Measurements from ENCODE around the gene PDE11A. TPM values are rescaled to one million over a fixed set of nuclear protein-coding genes. Genes with fewer than 3 reads are reported as not detected.

The PDE11A gene
- total and polyA plus RNA-seq, 2 of the 13 experiments (the other 11 are each of a cell fraction or from before 2014, with no cell fraction given): 1.2 to 1.7 TPM

- TF ChIP-seq ZFP82 (CRISPR knock-in tag; IDR thresholded peaks at IDR 0.05; ENCODE audit: borderline replicate concordance) (no peak), RELA (CRISPR knock-in tag; IDR thresholded peaks at IDR 0.05) (no peak), SKI (IDR thresholded peaks at IDR 0.05; ENCODE audit: partially characterized antibody) (no peak), ZNF891 (CRISPR knock-in tag; IDR thresholded peaks at IDR 0.05) (no peak), THAP11 (CRISPR knock-in tag; IDR thresholded peaks at IDR 0.05) (0 out of 2 replicates have a peak, but pooled peaks have one; percentile 26), TIGD3 (CRISPR knock-in tag; IDR thresholded peaks at IDR 0.05; ENCODE audit: borderline replicate concordance) (no peak), ETV6 (CRISPR knock-in tag; conservative IDR thresholded peaks at IDR 0.05) (peak; percentile 78; the same call in 1 of the 2 replicates), NFRKB (IDR thresholded peaks at IDR 0.05) (no peak), FOXJ3 (CRISPR knock-in tag; IDR thresholded peaks at IDR 0.05; ENCODE audit: borderline replicate concordance) (no peak), RFXANK (CRISPR knock-in tag; IDR thresholded peaks at IDR 0.05) (no peak), HCFC1 (IDR thresholded peaks at IDR 0.05; ENCODE audit: low read depth, low read length) (no peak), HNF1A (IDR thresholded peaks at IDR 0.05; ENCODE audit: low read depth) (no peak), HNF1A (CRISPR knock-in tag; IDR thresholded peaks at IDR 0.05; ENCODE audit: borderline replicate concordance) (no peak), TSC22D2 (CRISPR knock-in tag; IDR thresholded peaks at IDR 0.05; ENCODE audit: borderline replicate concordance) (peak; percentile 54; the same call in 1 of the 2 replicates), PHF8 (CRISPR knock-in tag; IDR thresholded peaks at IDR 0.05) (no peak), HDAC2 (CRISPR knock-in tag; IDR thresholded peaks at IDR 0.05) (no peak; the same call in 1 of the 2 replicates), ZNF276 (CRISPR knock-in tag; IDR thresholded peaks at IDR 0.05; ENCODE audit: low read depth) (no peak), NFE2 (CRISPR knock-in tag; IDR thresholded peaks at IDR 0.05) (no peak), ATF2 (CRISPR knock-in tag; IDR thresholded peaks at IDR 0.05) (0 out of 2 replicates have a peak, but pooled peaks have one; percentile 28), ZBTB44 (CRISPR knock-in tag; IDR thresholded peaks at IDR 0.05) (no peak)
These were observed 308.9 kb downstream of the PDE11A start (continued) for GRCh38 chr2:177763531-177764265.
